SH-SY5Y (cell line): Measurements from ENCODE around the gene RALGAPA2.

Source experiments
- GATA2 ChIP-seq: IDR thresholded peaks from 2 replicates; pipeline ENCODE4 v1.6.1; 2011; ENCODE audit warnings: mild to moderate bottlenecking, low read depth, low read length
- GATA3 ChIP-seq: IDR thresholded peaks from 2 replicates; pipeline ENCODE4 v1.6.1; 2011; ENCODE audit warnings: low read depth, mild to moderate bottlenecking, low read length, moderate library complexity

DNA sequence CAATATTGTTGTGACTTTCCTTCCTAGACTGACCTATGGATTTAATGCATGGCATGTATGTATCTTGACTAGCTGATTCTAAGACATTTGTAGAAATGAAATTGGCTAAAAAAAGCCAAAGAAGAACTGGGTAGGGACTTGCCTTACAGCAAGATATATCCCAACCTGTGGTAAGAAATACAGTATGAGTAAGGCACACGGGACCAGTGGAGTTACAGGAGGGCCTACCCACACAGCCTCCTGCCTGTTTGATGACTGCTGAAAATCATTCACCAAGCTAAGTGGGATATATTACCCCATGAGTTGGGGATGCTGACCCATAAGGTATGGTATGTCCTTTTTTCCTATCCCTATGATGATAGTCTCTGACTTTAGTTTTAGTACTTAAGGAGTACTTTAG, 232.3 kb downstream of the RALGAPA2 start:
- TF ChIP-seq GATA2 (no peak), GATA3 (no peak)
